ENCODE measurements around the gene FBXO48.

FBXO48 gene

GRCh38 chr2:68416081-68416675 lies 50.9 kb downstream of the FBXO48 start:
- no peak for ATAC-seq (ENCODE audit: insufficient read depth, low read depth)
- peaks cover 35% of the 10 kb centered on the region for H3K4me1 ChIP-seq (ENCODE audit: insufficient read depth, low read length)

DNA sequence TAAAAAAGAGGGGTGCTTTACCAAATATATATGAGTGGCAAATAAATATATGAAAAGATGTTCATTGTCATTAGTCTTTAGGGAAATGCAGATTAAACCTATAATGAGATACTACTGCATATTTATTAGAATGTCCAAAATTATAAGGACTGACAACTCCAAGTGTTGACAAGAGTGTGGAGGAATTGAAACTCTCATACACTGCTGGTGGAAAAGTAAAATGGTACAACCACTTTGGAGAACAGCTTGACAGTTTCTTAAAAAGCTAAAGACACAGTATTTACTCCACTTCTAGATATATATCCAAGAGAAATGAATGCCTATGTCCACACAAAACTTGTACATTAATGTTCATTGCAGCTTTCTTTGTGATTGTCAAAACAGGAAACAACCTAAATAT lies 51.6 kb downstream of the FBXO48 start:
- no peak overlapping the region for H3K9ac ChIP-seq (ENCODE audit: low read depth, low read length)
- no peak overlapping the region for H3K4me2 ChIP-seq (ENCODE audit: insufficient read depth, low read length)
- DNase-seq (no peak), ATAC-seq (ENCODE audit: insufficient read depth, low read depth) (no peak)
- no peak overlapping the region for H3K4me3 ChIP-seq (ENCODE audit: low read depth in 1 of 2, low read length in 2 of 2)
- no peaks in the 10 kb centered on the region for H3K36me3 ChIP-seq (ENCODE audit: insufficient read depth, low read length)
- H3K79me2 ChIP-seq (ENCODE audit: insufficient read depth, low read length) = no peaks in the 10 kb centered on the region
- peaks cover 29% of the 10 kb centered on the region for H3K4me1 ChIP-seq (ENCODE audit: insufficient read depth, low read length)
- no peaks in the 10 kb centered on the region for H3K9me3 ChIP-seq (ENCODE audit: insufficient read depth, low read length, severe bottlenecking)
- H3K27ac ChIP-seq (ENCODE audit: low read length) = no peak overlapping the region
- no peaks in the 10 kb centered on the region for H3K27me3 ChIP-seq (ENCODE audit: insufficient read depth, low read length, poor library complexity)
- H2AFZ ChIP-seq (ENCODE audit: low read depth, low read length) = no peak overlapping the region
- TF ChIP-seq, protein P1, sequence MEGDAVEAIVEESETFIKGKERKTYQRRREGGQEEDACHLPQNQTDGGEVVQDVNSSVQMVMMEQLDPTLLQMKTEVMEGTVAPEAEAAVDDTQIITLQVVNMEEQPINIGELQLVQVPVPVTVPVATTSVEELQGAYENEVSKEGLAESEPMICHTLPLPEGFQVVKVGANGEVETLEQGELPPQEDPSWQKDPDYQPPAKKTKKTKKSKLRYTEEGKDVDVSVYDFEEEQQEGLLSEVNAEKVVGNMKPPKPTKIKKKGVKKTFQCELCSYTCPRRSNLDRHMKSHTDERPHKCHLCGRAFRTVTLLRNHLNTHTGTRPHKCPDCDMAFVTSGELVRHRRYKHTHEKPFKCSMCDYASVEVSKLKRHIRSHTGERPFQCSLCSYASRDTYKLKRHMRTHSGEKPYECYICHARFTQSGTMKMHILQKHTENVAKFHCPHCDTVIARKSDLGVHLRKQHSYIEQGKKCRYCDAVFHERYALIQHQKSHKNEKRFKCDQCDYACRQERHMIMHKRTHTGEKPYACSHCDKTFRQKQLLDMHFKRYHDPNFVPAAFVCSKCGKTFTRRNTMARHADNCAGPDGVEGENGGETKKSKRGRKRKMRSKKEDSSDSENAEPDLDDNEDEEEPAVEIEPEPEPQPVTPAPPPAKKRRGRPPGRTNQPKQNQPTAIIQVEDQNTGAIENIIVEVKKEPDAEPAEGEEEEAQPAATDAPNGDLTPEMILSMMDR (IDR thresholded peaks at IDR 0.05; ENCODE audit: borderline replicate concordance, extremely low read depth, low read length, poor library complexity, severe bottlenecking) = no peak
- no peak for TF ChIP-seq EZH2 (IDR thresholded peaks at IDR 0.05; ENCODE audit: borderline replicate concordance, low read depth, low read length, severe bottlenecking)
- H4K20me1 ChIP-seq (ENCODE audit: insufficient read depth, low read length) = no peaks in the 10 kb centered on the region

More at GRCh38 chr2:68416081-68416675, 50.9 kb downstream of the FBXO48 start:
- no peak for DNase-seq
- no peak for TF ChIP-seq EZH2 (IDR thresholded peaks at IDR 0.05; ENCODE audit: borderline replicate concordance, low read depth, low read length, severe bottlenecking)
- TF ChIP-seq, protein P1 (IDR thresholded peaks at IDR 0.05; ENCODE audit: borderline replicate concordance, extremely low read depth, low read length, poor library complexity, severe bottlenecking) = no peak
- no peaks in the 10 kb centered on the region for H3K9me3 ChIP-seq (ENCODE audit: insufficient read depth, low read length, severe bottlenecking)
- H3K4me3 ChIP-seq (ENCODE audit: low read depth in 1 of 2, low read length in 2 of 2) = no peak overlapping the region
- H3K4me2 ChIP-seq (ENCODE audit: insufficient read depth, low read length) = no peak overlapping the region
- H3K79me2 ChIP-seq (ENCODE audit: insufficient read depth, low read length) = no peaks in the 10 kb centered on the region
- no peaks in the 10 kb centered on the region for H3K27me3 ChIP-seq (ENCODE audit: insufficient read depth, low read length, poor library complexity)
- H2AFZ ChIP-seq (ENCODE audit: low read depth, low read length) = no peak overlapping the region
- H3K9ac ChIP-seq (ENCODE audit: low read depth, low read length) = no peak overlapping the region
- H3K36me3 ChIP-seq (ENCODE audit: insufficient read depth, low read length) = no peaks in the 10 kb centered on the region
- H4K20me1 ChIP-seq (ENCODE audit: insufficient read depth, low read length) = no peaks in the 10 kb centered on the region
- no peak overlapping the region for H3K27ac ChIP-seq (ENCODE audit: low read length)

- TF ChIP-seq, protein P1 (IDR thresholded peaks at IDR 0.05; ENCODE audit: borderline replicate concordance, extremely low read depth, low read length, poor library complexity, severe bottlenecking) = no peak
- TF ChIP-seq EZH2 (IDR thresholded peaks at IDR 0.05; ENCODE audit: borderline replicate concordance, low read depth, low read length, severe bottlenecking) = no peak
- Histone ChIP-seq H3K79me2 (ENCODE audit: insufficient read depth, low read length) (no peaks in the 10 kb centered on the region), H3K36me3 (ENCODE audit: insufficient read depth, low read length) (no peaks in the 10 kb centered on the region), H3K4me1 (ENCODE audit: insufficient read depth, low read length) (peaks cover 23% of the 10 kb centered on the region), H3K9ac (ENCODE audit: low read depth, low read length) (no peak overlapping the region), H3K9me3 (ENCODE audit: insufficient read depth, low read length, severe bottlenecking) (no peaks in the 10 kb centered on the region), H3K4me2 (ENCODE audit: insufficient read depth, low read length) (no peak overlapping the region), H3K27me3 (ENCODE audit: insufficient read depth, low read length, poor library complexity) (no peaks in the 10 kb centered on the region), H3K4me3 (ENCODE audit: low read depth in 1 of 2, low read length in 2 of 2) (no peak overlapping the region), H3K27ac (ENCODE audit: low read length) (no peak overlapping the region), H4K20me1 (ENCODE audit: insufficient read depth, low read length) (no peaks in the 10 kb centered on the region), H2AFZ (ENCODE audit: low read depth, low read length) (no peak overlapping the region)
- DNase-seq (no peak), ATAC-seq (ENCODE audit: insufficient read depth, low read depth) (no peak)
These were observed 52.2 kb downstream of the FBXO48 start for GRCh38 chr2:68414876-68415275.
